K562 (cell line): ENCODE results near the gene SIRT5. TPM values are rescaled to one million over a fixed set of nuclear protein-coding genes. Genes with fewer than 3 reads are reported as not detected.

Experiments
- ATAC-seq: fragments of 200-7000 bp; cut with Tn5 transposase; 3 replicates; pipeline ENCODE4 v1.9.1; 2020; ENCODE audit warnings: moderate library complexity
- BruUV-seq: library from RNA; stranded (reverse); fragments of 400-500 nt; replicated peaks from 2 replicates; lab custom pipeline; 2021; lab: Mats Ljungman, UMichigan
- CTCF ChIA-PET: fragments of 300-600 bp; formaldehyde crosslinking; extraction: SDS; loops from one replicate; lab custom pipeline; 2021; ENCODE audit warnings: low intra/inter-chr PET ratio; lab: Yijun Ruan, JAX
- POLR2A ChIA-PET: fragments of 300-600, 350-650 bp; sonication (Branson Sonifier 250); formaldehyde crosslinking; extraction: SDS; loops from one replicate; lab custom pipeline; 2021; ENCODE audit warnings: antibody characterized with exemption, inconsistent platforms; lab: Yijun Ruan, JAX
- DNase-seq, 4 experiments: peaks; one replicate each; pipeline versions ENCODE4 v3.0.0 to v3.0.0-alpha.2; 2011 to 2018; ENCODE audit warnings: low spot score in 3 of 4, mixed read lengths in 3 of 4; ENCODE audit errors: extremely low read depth in 1 of 4
- FAIRE-seq: peaks from 2 replicates; lab custom pipeline; 2011; peaks lifted over from hg19 to GRCh38; lab: Jason Lieb, UNC
- H2AFZ ChIP-seq: 2 replicates; pipeline ENCODE4 v1.6.0; 2011; ENCODE audit warnings: low read depth, low read length, control low read depth, inconsistent platforms
- H3K27ac ChIP-seq: fragments of 200-600 bp; 3 replicates; pipeline ENCODE4 v1.8.0; 2011; ENCODE audit warnings: low read depth, mild to moderate bottlenecking, control low read depth, inconsistent platforms, low read length, moderate library complexity, mixed read lengths; ENCODE audit errors: extremely low read depth
- H3K27me3 ChIP-seq, 2 experiments: fragments of 300-600 bp in 1 of 2; 2 replicates in 1 of 2; 3 replicates in 1 of 2; pipeline versions ENCODE4 v1.6.0 to v1.8.0; 2011; ENCODE audit warnings: inconsistent platforms in 2 of 2, low read length in 2 of 2, mild to moderate bottlenecking in 1 of 2, mixed read lengths in 1 of 2, moderate library complexity in 1 of 2; ENCODE audit not compliant: control insufficient read depth in 2 of 2, insufficient read depth in 2 of 2
- H3K36me3 ChIP-seq: fragments of 300-600 bp; 3 replicates; pipeline ENCODE4 v1.8.0; 2011; ENCODE audit warnings: mild to moderate bottlenecking, low read length, inconsistent platforms; ENCODE audit not compliant: control insufficient read depth, insufficient read depth
- H3K4me1 ChIP-seq, 2 experiments: fragments of 200-600 bp in 1 of 2; replicated peaks in 1 of 2; 2 replicates in 1 of 2; 3 replicates in 1 of 2; pipeline versions ENCODE4 v1.5.1 to v1.8.0; 2011; ENCODE audit warnings: inconsistent platforms in 2 of 2, low read length in 2 of 2, mild to moderate bottlenecking in 1 of 2, mixed read lengths in 1 of 2, moderate library complexity in 1 of 2; ENCODE audit not compliant: control insufficient read depth in 2 of 2, insufficient read depth in 2 of 2
- H3K4me2 ChIP-seq: 2 replicates; pipeline ENCODE4 v1.6.1; 2011; ENCODE audit warnings: low read length, control low read depth, inconsistent platforms, mixed read lengths; ENCODE audit not compliant: insufficient read depth
- H3K4me3 ChIP-seq: fragments of 200-600 bp; sonication (generic), shearing (Covaris generic); 2 replicates; pipeline ENCODE4 v1.5.1; 2016; ENCODE audit warnings: control low read depth, inconsistent platforms
- H3K79me2 ChIP-seq: fragments of 200-600 bp; 3 replicates; pipeline ENCODE4 v1.8.0; 2011; ENCODE audit warnings: low read length, inconsistent platforms; ENCODE audit not compliant: control insufficient read depth, insufficient read depth
- H3K9ac ChIP-seq, 2 experiments: 2 replicates each; pipeline versions ENCODE4 v1.6.0 to v1.6.1; 2011; ENCODE audit warnings: low read depth in 2 of 2, low read length in 2 of 2, control low read depth in 1 of 2, inconsistent platforms in 1 of 2, mild to moderate bottlenecking in 1 of 2, mixed read lengths in 1 of 2; ENCODE audit not compliant: insufficient read depth in 1 of 2
- H3K9me1 ChIP-seq: one replicate; pipeline ENCODE4 v1.6.0; 2011; ENCODE audit warnings: inconsistent platforms, mild to moderate bottlenecking, low read length, moderate library complexity; ENCODE audit not compliant: control insufficient read depth, insufficient read depth
- H3K9me3 ChIP-seq: replicated peaks from 2 replicates; pipeline ENCODE4 v1.5.1; 2011; ENCODE audit warnings: low read depth, low read length, inconsistent platforms; ENCODE audit not compliant: control insufficient read depth, insufficient read depth
- H4K20me1 ChIP-seq: replicated peaks from 2 replicates; pipeline ENCODE4 v1.6.1; 2011; ENCODE audit warnings: low read length, inconsistent platforms, mixed read lengths; ENCODE audit not compliant: control insufficient read depth, insufficient read depth
- ADNP ChIP-seq: fragments of 200-800 bp; sonication (Bioruptor generic); IDR thresholded peaks from 2 replicates; pipeline ENCODE4 v1.6.1; 2016; ENCODE audit warnings: missing genetic modification characterization, missing compliant biosample characterization
- BCOR ChIP-seq: fragments of 450-650 bp; IDR thresholded peaks from 2 replicates; pipeline ENCODE4 v1.6.1; 2016
- CHD4 ChIP-seq: fragments of 200-600 bp; sonication (generic); IDR thresholded peaks from 3 replicates; pipeline ENCODE4 v1.6.1; 2012; ENCODE audit warnings: low read depth, mild to moderate bottlenecking, mixed read lengths, low read length, inconsistent platforms; ENCODE audit not compliant: insufficient read depth, insufficient replicate concordance, poor library complexity, severe bottlenecking
- ETV6 ChIP-seq, 3 experiments: fragments of 150-350 bp in 1 of 3; sonication (generic) in 1 of 3; formaldehyde crosslinking in 1 of 3; IDR thresholded peaks; 2 replicates each; pipeline versions ENCODE4 v1.6.1 to v1.8.0; 2014 to 2022; ENCODE audit warnings: borderline replicate concordance in 2 of 3, low read depth in 2 of 3, antibody characterized with exemption in 1 of 3, low read length in 1 of 3, mild to moderate bottlenecking in 1 of 3, missing genetic modification reagents in 1 of 3
- JUNB ChIP-seq: fragments of 450-650 bp; formaldehyde crosslinking; conservative IDR thresholded peaks from 2 replicates; pipeline ENCODE4 v1.4.0; 2020; ENCODE audit warnings: mild to moderate bottlenecking
- KDM1A ChIP-seq, 2 experiments: fragments of 450-650 bp; IDR thresholded peaks; 2 replicates each; pipeline ENCODE4 v1.6.1; 2016; ENCODE audit warnings: mild to moderate bottlenecking in 2 of 2
- RBM25 ChIP-seq: fragments of 200-400 bp; formaldehyde crosslinking; IDR thresholded peaks from 2 replicates; pipeline ENCODE4 v1.6.1; 2018; ENCODE audit warnings: low read length, low read depth, moderate library complexity; ENCODE audit not compliant: severe bottlenecking
- WGBS: fragments of 100-300 bp; shearing (Covaris generic); methylation state at CpG from one replicate; pipeline ENCODE4 v1.1.6; 2016; ENCODE audit warnings: low coverage, mixed read lengths; ENCODE audit not compliant: insufficient coverage; ENCODE audit errors: missing lambda C conversion rate; 5-methylcytosine and 5-hydroxymethylcytosine counted together
- in situ Hi-C: fragments of 300-500 bp; cut with MboI; formaldehyde crosslinking; loops from 4 replicates; pipeline ENCODE4 v1.15.0; 2018; ENCODE audit warnings: inconsistent platforms, mixed read lengths
- intact Hi-C: fragments of 100-400 bp; cut with micrococcal nuclease; formaldehyde crosslinking; loops from 2 replicates; pipeline ENCODE4 v1.14.2; 2022
- polyA plus RNA-seq, 8 experiments: library from polyadenylated mRNA; depleted of rRNA in 4 of 8; stranded (reverse) in 5 of 8; unstranded in 3 of 8; fragments of >200 nt; fragmentation: Nextera tagmentation in 2 of 8; fragmentation: Illumina TruSeq in 1 of 8; extraction: Ambion mirVana in 2 of 8; extraction: Trizol in 1 of 8; gene quantifications; 2 replicates each; pipeline versions ENCODE4 v1.2.1 to v1.2.3, GENCODE V29; 2011 to 2014; ENCODE audit warnings: inconsistent platforms in 1 of 8, missing spikeins in 1 of 8
- total RNA-seq, 7 experiments: library from RNA; depleted of rRNA in 6 of 7; stranded (reverse); fragments of >200 nt in 6 of 7; fragmentation: Illumina TruSeq in 2 of 7; extraction: Trizol in 2 of 7; gene quantifications; 2 replicates each; pipeline versions ENCODE4 v1.2.1 to v1.2.3, GENCODE V29; 2011 to 2021; ENCODE audit warnings: low replicate concordance in 1 of 7

SIRT5 gene
- total and polyA plus RNA-seq, 9 of the 15 experiments (the other 6 are each of a cell fraction or from before 2014, with no cell fraction given) = 2.1 to 15.7 (median 11.4) TPM

GRCh38 chr6:13559968-13560650 is 14.3 kb upstream of the SIRT5 start:
- Histone ChIP-seq H3K9ac (no peak overlapping the region), H3K4me2 (no peak overlapping the region), H3K4me3 (no peak overlapping the region), H3K27me3 (peaks cover 0 to 7% of the 10 kb centered on the region in 2 experiments; a peak in 1 of 5 replicates), H3K9me3 (no peaks in the 10 kb centered on the region), H3K9me1 (no peaks in the 10 kb centered on the region), H3K79me2 (no peaks in the 10 kb centered on the region), H2AFZ (0 out of 2 replicates have a peak overlapping the region, but pooled peaks have one; percentile 20), H3K36me3 (no peaks in the 10 kb centered on the region), H4K20me1 (no peaks in the 10 kb centered on the region), H3K27ac (no peak overlapping the region), H3K4me1 (peaks cover 0 to under 1% of the 10 kb centered on the region in 2 experiments; a peak in 2 of 5 replicates)
- intact Hi-C loops = no loop called here
- 54% methylated on average over 4 of the region's 4 CpGs for WGBS
- FAIRE-seq (no peak), ATAC-seq (no peak), DNase-seq (no peak)
- in situ Hi-C loops = no loop called here
- TF ChIP-seq ADNP (tag) = peak; percentile 67
- TF ChIP-seq ETV6 (IDR thresholded peaks at IDR 0.05; ENCODE audit: borderline replicate concordance in 1 of 2, low read depth in 2 of 2, low read length in 1 of 2) = no peak
- no peak for TF ChIP-seq ETV6 (CRISPR knock-in tag; IDR thresholded peaks at IDR 0.05; ENCODE audit: borderline replicate concordance)
- peak; percentile 77 for TF ChIP-seq RBM25
- TF ChIP-seq JUNB (CRISPR knock-in tag) = no peak
- peak; percentile 66 for TF ChIP-seq CHD4
- peak; percentile 71; the same call in 1 of the 2 replicates for TF ChIP-seq BCOR
- 0 out of 4 replicates have a peak, but pooled peaks have one; percentile 23 to 41 for TF ChIP-seq KDM1A (IDR thresholded peaks at IDR 0.05)
- BruUV-seq = no TSS peak
- ChIA-PET POLR2A (interaction anchor here (0.9 kb wide), 1 partner anchor 15 kb away, joined by 3 read pairs; the partner anchor contains the start of gene SIRT5), CTCF (no interaction called here)
